Measurements from ENCODE around the gene OSBPL10.

The OSBPL10 gene

DNA sequence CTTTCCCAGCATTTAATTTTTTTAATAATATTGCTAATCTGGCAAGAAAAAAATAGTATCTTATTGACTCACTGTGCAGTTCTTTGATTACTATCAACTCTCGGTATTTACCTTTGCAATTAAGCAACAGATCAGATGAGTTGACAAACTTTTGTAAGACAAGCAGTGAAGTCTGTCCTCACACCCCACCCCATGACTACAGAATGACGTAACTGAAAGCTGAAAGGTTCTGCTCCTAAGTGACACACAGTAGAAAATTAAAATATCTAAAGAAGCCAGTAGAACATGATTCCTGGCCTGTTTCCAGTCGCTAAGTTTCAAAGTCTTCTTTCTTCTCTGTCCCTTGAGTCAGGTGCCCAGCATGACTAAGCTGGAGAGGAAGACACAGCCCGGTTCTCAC lies 312.8 kb downstream of the OSBPL10 start:
- TF ChIP-seq, protein P1, sequence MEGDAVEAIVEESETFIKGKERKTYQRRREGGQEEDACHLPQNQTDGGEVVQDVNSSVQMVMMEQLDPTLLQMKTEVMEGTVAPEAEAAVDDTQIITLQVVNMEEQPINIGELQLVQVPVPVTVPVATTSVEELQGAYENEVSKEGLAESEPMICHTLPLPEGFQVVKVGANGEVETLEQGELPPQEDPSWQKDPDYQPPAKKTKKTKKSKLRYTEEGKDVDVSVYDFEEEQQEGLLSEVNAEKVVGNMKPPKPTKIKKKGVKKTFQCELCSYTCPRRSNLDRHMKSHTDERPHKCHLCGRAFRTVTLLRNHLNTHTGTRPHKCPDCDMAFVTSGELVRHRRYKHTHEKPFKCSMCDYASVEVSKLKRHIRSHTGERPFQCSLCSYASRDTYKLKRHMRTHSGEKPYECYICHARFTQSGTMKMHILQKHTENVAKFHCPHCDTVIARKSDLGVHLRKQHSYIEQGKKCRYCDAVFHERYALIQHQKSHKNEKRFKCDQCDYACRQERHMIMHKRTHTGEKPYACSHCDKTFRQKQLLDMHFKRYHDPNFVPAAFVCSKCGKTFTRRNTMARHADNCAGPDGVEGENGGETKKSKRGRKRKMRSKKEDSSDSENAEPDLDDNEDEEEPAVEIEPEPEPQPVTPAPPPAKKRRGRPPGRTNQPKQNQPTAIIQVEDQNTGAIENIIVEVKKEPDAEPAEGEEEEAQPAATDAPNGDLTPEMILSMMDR (IDR thresholded peaks at IDR 0.05), result no peak
- Mint-ChIP-seq H3K9me3 (no peaks in the 10 kb centered on the region), H3K27me3 (ENCODE audit: low read depth, poor library complexity) (peaks cover 6% of the 10 kb centered on the region), H3K36me3 (ENCODE audit: low read depth) (peaks cover 4% of the 10 kb centered on the region), H3K27ac (no peak overlapping the region), H3K4me3 (no peak overlapping the region), H3K4me1 (peaks cover 15% of the 10 kb centered on the region)
- no peak for DNase-seq

GRCh38 chr3:31667582-31667981 lies 313.5 kb downstream of the OSBPL10 start:
- no peak for DNase-seq
- H3K27me3 Mint-ChIP-seq (ENCODE audit: low read depth, poor library complexity), result peaks cover 6% of the 10 kb centered on the region
- TF ChIP-seq, protein P1 (IDR thresholded peaks at IDR 0.05), result no peak
- no peaks in the 10 kb centered on the region for H3K9me3 Mint-ChIP-seq
- no peak overlapping the region for H3K27ac Mint-ChIP-seq
- peaks cover 9% of the 10 kb centered on the region for H3K4me1 Mint-ChIP-seq
- no peak overlapping the region for H3K4me3 Mint-ChIP-seq
- peaks cover 4% of the 10 kb centered on the region for H3K36me3 Mint-ChIP-seq (ENCODE audit: low read depth)

GRCh38 chr3:31664031-31664430 lies 317.0 kb downstream of the OSBPL10 start:
- H3K27ac Mint-ChIP-seq, result no peak overlapping the region
- H3K27me3 Mint-ChIP-seq (ENCODE audit: low read depth, poor library complexity), result peaks cover 3% of the 10 kb centered on the region
- H3K4me3 Mint-ChIP-seq, result no peak overlapping the region
- DNase-seq, result no peak
- TF ChIP-seq, protein P1 (IDR thresholded peaks at IDR 0.05), result no peak
- H3K9me3 Mint-ChIP-seq, result peaks cover 3% of the 10 kb centered on the region
- peaks cover 32% of the 10 kb centered on the region for H3K36me3 Mint-ChIP-seq (ENCODE audit: low read depth)
- peaks cover 20% of the 10 kb centered on the region for H3K4me1 Mint-ChIP-seq

DNA sequence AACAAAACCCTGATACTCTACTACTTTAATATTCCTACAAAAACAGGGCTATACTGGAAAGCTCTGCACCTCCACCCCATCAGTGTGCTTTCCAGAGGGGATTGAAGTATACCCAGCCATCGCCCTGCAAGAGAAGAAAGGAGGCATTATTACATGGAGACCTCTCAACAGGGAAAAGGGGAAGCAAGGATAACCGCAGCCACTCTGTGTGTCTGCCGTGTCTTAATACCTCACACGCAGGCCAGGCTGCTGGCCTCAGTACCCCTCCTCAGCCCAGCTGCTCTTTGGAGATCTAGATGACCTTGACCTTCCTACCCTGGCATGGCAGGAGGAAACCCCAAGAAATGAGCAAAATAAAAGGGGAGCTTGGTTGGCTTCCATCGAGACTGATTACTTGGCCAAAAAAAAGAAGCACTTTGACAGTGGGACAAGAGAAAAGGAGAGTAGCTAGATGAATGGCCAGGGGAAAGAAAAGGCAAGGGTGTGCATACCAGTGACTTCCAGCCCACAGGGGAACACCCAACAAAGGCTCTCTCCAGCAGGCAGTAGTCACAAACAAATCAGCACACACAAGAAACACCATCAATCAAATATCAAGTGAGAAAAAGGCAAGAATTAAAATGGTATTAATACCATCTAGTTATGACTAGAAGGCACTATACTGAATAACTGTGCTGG lies 318.9 kb downstream of the OSBPL10 start:
- no peak for DNase-seq
- H3K4me1 Mint-ChIP-seq, result peaks cover 20% of the 10 kb centered on the region
- H3K27ac Mint-ChIP-seq, result no peak overlapping the region
- peaks cover 22% of the 10 kb centered on the region for H3K9me3 Mint-ChIP-seq
- peaks cover 47% of the 10 kb centered on the region for H3K36me3 Mint-ChIP-seq (ENCODE audit: low read depth)
- H3K4me3 Mint-ChIP-seq, result no peak overlapping the region
- H3K27me3 Mint-ChIP-seq (ENCODE audit: low read depth, poor library complexity), result peaks cover 3% of the 10 kb centered on the region
- TF ChIP-seq, protein P1 (IDR thresholded peaks at IDR 0.05), result no peak

DNA sequence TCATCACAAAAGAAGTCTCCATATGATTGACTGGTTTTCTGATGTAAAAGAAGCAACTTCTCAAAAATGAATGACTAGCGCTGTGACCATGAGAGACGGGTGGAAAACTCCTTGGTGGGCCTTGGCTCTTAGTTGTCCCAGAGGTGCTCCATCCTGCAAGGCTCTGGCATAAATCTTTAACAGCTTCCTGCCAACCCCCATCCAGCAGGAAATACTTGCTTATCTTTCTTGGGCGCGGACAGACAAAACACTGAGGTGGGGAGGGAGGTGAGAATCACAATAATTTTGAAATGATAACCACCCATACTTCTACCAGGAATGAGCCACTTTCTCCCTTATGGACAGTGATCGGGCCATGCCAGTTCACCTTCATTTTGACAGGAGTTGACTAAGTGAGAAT lies 319.8 kb downstream of the OSBPL10 start:
- H3K4me3 Mint-ChIP-seq, result no peak overlapping the region
- DNase-seq, result no peak
- peaks cover 55% of the 10 kb centered on the region for H3K36me3 Mint-ChIP-seq (ENCODE audit: low read depth)
- H3K9me3 Mint-ChIP-seq, result peaks cover 31% of the 10 kb centered on the region
- TF ChIP-seq, protein P1 (IDR thresholded peaks at IDR 0.05), result no peak
- H3K4me1 Mint-ChIP-seq, result peaks cover 20% of the 10 kb centered on the region
- H3K27me3 Mint-ChIP-seq (ENCODE audit: low read depth, poor library complexity), result peaks cover 3% of the 10 kb centered on the region
- H3K27ac Mint-ChIP-seq, result peak overlapping the region; percentile 56

DNA sequence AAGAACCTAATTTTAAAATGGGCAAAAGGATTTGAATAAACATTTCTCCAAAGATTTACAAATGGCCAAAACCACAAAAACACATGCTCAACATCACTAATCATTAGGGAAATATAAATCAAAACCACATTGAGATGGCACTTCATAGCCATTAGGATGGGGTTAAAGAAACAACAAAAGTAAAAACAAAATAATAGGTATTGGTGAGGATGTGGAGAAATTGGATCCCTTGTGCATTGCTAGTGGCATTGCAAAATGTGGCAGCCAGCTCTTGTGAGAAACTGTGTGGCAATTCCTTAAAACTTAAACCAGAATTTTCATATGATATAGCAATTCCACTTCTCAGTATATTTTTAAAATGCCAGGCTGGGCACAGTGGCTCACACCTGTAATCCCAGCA lies 321.8 kb downstream of the OSBPL10 start:
- H3K36me3 Mint-ChIP-seq (ENCODE audit: low read depth), result peaks cover 75% of the 10 kb centered on the region

More for the DNA sequence above, 321.8 kb downstream of the OSBPL10 start:
- Mint-ChIP-seq H3K9me3 (peaks cover 51% of the 10 kb centered on the region), H3K27me3 (ENCODE audit: low read depth, poor library complexity) (no peaks in the 10 kb centered on the region), H3K4me3 (no peak overlapping the region), H3K27ac (no peak overlapping the region), H3K4me1 (peaks cover 13% of the 10 kb centered on the region)
- TF ChIP-seq, protein P1 (IDR thresholded peaks at IDR 0.05), result no peak
- no peak for DNase-seq

All from nephron progenitor cell (in vitro differentiated cells).